Head of caudate nucleus (tissue), 42 donors: ENCODE data around the gene VTI1B.

Experiments used
- DNase-seq, 42 donors: peaks; one replicate each; pipeline versions ENCODE4 v3.0.0 to v3.0.0-alpha.2; 2020 to 2021; ENCODE audit warnings: mixed read lengths in 7 of 42
- intact Hi-C: fragments of 100-400 bp; cut with DNase I; formaldehyde crosslinking; loops from one replicate; pipeline ENCODE4 v1.15.0; 2022

VTI1B gene

DNA sequence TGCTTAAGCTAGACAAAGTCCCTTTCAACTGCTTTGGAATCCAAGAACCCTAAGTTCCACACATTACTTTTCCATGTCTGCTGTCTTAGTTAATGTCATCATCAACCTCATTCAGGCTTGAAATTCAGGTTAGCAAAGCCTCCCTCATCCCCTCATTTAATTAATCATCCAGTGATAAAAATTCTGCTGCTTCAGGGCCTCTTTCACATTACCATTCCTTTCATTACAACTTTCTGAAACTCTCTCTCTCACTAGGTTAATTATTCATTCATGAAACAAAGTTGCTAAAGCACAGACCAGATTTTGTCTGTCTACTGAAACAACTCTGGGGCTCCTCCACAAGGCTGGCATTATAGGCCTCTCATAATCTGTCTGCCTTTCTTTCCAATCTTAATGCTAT, 9.4 kb upstream of the VTI1B start:
- DNase-seq: no peak
- intact Hi-C loops: no loop called here

DNA sequence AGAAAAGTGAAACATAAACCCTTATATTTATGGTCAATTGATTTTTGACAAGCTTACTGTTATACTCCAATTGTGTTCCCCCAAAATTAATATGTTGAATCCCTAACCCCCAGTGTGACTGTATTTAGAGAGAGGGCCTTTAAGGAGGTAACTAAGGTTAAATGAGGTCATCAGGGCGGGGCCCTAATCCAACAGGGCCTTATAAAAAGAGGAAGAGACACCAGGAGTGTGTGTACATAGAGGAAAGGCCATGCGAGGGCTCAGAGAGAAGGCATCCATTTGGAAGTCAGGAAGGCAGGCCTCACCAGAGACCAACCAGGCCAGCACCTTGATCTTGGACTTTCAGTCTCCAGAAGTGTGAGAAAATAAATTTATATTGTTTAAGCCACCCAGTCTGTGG, 6.5 kb upstream of the VTI1B start:
- no peak for DNase-seq
- intact Hi-C loops: no loop called here

- DNase-seq: no peak
- intact Hi-C loops: no loop called here
These were observed 5.7 kb upstream of the VTI1B start for GRCh38 chr14:67680121-67680602.

DNA sequence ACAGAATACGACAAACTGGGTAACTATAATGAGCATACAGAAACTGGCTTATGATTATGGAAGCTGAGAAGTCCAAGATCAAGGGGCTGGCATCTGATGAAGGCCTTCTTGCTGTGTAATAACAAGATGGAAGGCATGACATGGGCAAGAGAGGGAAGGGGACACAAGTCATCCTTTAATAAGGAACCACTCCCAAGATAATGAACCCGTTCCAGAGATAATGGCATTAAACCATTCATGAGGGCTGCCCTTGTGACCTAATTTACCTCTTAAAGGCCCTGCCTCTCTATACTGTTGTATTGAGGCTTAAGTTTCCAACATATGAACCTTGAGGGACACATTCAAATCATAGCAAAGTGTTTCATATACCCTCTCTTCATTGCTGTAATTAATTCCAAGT, 4.6 kb upstream of the VTI1B start:
- no peak for DNase-seq
- intact Hi-C loops: no loop called here

DNA sequence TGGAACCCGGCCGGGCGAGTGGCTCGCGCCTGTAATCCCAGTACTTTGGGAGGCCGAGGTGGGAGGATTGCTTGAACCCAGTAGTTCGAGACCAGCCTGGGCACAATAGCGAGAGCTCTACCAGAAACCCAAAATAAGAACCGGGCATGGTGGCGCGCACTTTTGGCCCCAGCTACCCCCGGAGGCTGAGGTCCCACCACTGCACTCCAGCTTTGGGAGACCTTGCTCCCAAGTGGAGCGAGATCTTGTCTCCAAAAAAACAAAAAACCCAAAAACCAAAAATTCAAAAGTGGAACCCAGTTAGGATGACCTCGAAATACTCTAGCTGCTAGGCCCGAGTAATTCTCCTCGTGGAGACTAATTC, 769 bp upstream of the VTI1B start:
- DNase-seq: no peak
- intact Hi-C loops: no loop called here

GRCh38 chr14:67674139-67674479, 323 bp downstream of the VTI1B start:
- intact Hi-C loops: no loop called here
- peak; percentile 29 to 88 (median 72) for DNase-seq

DNA sequence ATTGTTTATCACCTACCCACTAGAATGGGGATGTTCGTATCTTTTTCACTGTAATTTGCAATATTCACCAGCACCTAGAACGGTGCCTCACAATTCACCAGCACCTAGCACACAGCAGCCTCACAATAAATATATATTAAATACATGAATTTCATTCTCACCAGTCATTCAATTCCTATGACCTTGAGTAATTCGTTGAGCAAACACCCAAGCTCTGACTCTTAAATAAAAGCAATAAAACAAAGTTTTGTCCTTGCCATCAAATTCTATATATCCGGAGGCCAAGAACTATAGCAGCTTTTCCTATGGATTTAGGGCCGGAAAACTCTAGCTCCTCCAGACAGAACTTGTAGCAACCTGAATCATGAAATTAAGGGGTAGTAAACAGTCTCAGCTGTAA, 981 bp downstream of the VTI1B start:
- intact Hi-C loops: no loop called here
- DNase-seq: no peak

DNA sequence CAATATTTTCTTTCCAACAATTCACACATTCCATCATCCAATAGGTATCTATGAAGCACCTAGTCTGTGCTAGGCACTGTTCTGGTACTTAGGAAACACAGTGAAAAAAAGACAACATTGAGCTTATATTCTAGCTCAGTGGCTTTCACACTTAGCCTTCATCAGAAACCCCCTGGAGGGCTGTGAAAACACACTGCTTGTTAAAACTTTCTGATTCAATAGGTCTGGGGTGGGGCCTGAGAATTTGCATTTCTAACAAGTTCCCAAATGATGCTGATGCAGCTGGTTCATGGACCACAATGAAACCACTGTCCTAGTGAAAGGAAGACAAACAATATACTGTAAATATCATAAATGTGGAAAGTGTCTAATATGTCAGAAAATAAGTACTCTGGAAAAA, 5.9 kb downstream of the VTI1B start:
- intact Hi-C loops: loop anchor here (5.0 to 10.0 kb wide), 3 partner anchors 51 to 244 kb away; partner anchors contain the start of gene ARG2
- no peak for DNase-seq

DNA sequence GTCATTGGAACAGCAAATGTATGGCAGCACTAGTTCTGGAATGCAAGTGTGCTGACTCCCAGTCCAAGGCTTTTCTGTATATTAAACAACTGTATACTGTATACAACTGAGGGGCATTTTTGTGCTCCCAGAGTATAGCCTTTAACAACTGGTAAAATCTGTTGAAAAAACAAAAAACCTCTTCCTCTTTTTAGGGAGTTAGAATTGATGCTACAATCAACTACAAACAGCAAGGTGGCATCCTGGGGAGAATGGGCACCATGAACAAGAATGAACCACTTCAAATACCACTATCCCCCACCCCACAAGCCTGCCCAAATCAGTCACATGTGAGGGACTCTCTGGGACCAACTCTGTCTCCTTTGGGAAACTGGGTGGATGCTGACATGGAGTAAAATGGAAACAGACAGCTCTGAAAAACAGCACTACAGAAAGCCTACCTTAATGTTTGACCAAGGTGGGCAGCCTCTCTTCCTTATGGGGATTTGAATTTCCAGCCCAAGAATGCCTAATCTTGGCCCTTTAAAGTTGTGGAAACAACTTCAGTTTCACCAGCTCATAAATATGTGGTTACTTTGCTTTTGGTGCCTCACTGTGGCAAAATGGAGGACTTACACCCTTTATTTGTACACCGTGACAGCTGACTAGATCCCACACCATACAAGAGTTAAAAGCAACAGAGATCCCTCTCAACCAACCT, 7.5 kb downstream of the VTI1B start:
- DNase-seq: peak in 21 of 42 donors; percentile 11 to 70 (median 39)
- intact Hi-C loops: loop anchor here (5.0 to 10.0 kb wide), 3 partner anchors 50 to 242 kb away; partner anchors contain the start of gene ARG2

- intact Hi-C loops: loop anchor here (5.0 to 10.0 kb wide), 3 partner anchors 49 to 241 kb away; partner anchors contain the start of gene ARG2
- peak in 3 of 42 donors; percentile 21 to 37 (median 35) for DNase-seq
These were observed 8.6 kb downstream of the VTI1B start for GRCh38 chr14:67665868-67666267.

- no peak for DNase-seq
- intact Hi-C loops: loop anchor here (10.0 kb wide), 2 partner anchors 149 to 239 kb away; no protein-coding TSS in a partner anchor
These were observed 10.8 kb downstream of the VTI1B start for GRCh38 chr14:67663633-67664032.

DNA sequence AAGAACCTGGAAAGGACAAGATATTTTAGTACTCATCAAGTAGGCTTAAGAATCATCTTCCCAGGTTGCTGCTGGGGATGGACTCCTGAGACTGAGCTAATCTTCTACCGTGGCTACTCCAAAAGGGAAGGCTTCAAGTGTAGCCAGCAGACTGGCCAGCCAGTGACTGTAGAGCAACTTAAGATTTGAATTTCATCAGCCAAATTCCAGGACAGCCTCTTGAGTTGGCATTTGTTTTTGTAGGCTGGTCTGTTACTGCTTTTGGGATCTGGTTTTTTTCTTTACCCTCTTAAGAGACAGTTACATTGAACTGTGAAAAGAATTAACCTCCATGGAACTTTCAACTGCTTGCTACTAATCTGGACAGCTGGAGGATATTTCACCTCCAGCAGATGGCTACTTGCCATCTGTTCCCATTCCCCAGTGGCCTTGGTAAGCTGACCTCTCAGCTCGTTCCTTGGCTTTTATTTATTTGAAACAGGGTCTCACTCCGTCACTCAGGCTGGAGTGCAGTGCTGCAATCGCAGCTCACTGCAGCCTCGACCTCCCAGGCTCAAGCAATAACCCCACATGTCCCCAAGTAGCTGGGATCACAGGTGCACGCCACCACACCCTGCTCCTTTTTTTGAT, 20.7 kb downstream of the VTI1B start:
- no peak for DNase-seq
- intact Hi-C loops: no loop called here

DNA sequence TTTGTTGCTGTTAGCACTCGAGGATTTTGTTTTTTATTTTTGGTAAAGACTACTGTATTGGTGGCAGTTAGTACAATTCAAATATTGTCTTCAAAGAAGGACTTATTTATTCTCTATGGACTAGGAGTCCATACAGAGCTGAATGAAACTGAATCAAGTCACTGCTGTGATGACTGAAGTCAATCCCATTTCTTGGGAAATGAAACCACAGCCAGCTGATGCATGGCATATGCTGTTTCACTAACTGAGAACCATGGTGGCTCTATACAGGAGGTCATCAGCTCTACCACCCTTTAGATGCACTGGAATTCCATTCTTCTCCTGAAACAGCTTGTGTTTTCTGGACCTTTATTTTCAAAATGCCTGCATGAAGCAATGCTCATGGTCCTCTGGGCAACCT, 22.2 kb downstream of the VTI1B start:
- intact Hi-C loops: no loop called here
- DNase-seq: no peak

GRCh38 chr14:67650694-67651093, 23.7 kb downstream of the VTI1B start:
- no peak for DNase-seq
- intact Hi-C loops: no loop called here

- intact Hi-C loops: no loop called here
- DNase-seq: peak in 24 of 42 donors; percentile 8 to 73 (median 41)
These were observed 24.3 kb downstream of the VTI1B start for GRCh38 chr14:67650151-67650550.

- intact Hi-C loops: no loop called here
- no peak for DNase-seq
These were observed 28.3 kb downstream of the VTI1B start for GRCh38 chr14:67646131-67646530.

- DNase-seq: no peak
- intact Hi-C loops: no loop called here
These were observed 29.0 kb downstream of the VTI1B start for GRCh38 chr14:67645414-67645813.

DNA sequence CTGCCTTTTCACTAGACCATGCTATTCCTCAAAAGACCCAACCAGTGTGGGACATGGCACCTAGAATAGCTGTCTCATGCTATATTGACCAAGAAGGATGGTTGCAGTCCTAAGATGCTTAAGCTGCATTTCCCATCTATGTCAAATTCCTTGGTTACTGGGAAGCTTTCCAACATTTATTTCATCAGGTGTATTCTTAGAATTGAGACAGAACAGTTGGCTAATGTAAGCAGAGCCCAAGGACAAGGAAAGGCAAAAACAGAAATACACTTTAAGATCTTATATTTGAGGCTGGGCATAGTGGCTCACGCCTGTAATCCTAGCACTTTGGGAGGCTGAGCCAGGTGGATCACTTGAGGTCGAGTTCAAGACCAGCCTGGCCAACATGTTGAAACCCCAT, 30.0 kb downstream of the VTI1B start:
- intact Hi-C loops: no loop called here
- no peak for DNase-seq

GRCh38 chr14:67643713-67644112, 30.7 kb downstream of the VTI1B start:
- intact Hi-C loops: no loop called here
- no peak for DNase-seq

DNA sequence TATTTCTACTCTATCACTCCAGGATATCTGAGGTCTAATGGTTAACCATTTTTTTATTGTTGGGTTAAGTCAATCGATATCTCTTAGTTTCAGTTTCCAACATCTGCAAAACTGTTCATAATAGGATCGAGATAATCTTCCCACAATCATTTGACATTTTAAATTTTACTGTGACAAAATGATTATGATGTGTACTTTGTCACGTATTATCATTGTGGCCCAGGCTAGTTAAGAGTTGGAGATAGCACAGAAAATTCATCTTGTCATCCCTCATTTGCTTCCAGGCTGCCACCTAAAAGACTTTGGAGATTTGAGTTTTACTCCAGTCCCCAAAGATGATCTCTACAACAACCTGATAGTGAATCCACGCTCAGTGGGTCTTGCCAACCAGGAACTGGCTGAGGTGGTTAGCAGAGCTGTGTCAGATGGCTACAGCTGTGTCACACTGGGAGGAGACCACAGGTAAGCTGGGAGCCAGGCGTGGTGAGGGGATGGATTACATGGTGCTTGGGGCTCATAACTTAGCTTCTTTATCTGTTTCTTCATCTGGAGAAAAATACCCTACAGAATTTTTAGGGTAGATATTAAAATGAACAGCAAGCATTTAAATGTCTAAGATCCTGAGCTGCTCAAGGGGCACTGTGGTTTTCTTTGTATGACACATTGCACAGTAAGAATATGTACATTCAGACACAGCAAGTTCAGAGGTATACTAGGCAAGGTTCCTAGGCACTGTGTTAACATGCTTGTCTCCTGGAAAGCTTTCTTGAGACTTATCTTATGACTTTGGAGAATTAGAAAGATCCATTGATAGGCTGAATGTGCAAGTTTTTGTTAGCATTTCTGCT, 32.3 kb downstream of the VTI1B start:
- intact Hi-C loops: no loop called here
- no peak for DNase-seq
